NCI-H2107 treated with DMSO at 0.1 percent for 48 hours (cell line): Measurements from ENCODE around the gene FBF1.

ENCODE experiments used
- DNase-seq: peaks from one replicate; lab custom pipeline; 2025; ENCODE audit not compliant: unreplicated experiment; lab: John Stamatoyannopoulos, UW

The FBF1 gene

GRCh38 chr17:75917141-75917916 is 23.5 kb downstream of the FBF1 start:
- no peak for DNase-seq

- no peak for DNase-seq
Observed at GRCh38 chr17:75915268-75915667, 25.6 kb downstream of the FBF1 start.

GRCh38 chr17:75914643-75915267 is 26.1 kb downstream of the FBF1 start:
- no peak for DNase-seq

GRCh38 chr17:75913537-75914210 is 27.2 kb downstream of the FBF1 start:
- DNase-seq: no peak

- peak; percentile 42 for DNase-seq
Observed at GRCh38 chr17:75910699-75911098, 30.1 kb downstream of the FBF1 start.

- DNase-seq: peak; percentile 80
Observed at GRCh38 chr17:75909812-75910274, 31.0 kb downstream of the FBF1 start.

GRCh38 chr17:75909051-75909811 is 31.6 kb downstream of the FBF1 start:
- peak; percentile 96 for DNase-seq

GRCh38 chr17:75908201-75908600 is 32.6 kb downstream of the FBF1 start:
- peak; percentile 94 for DNase-seq

GRCh38 chr17:75906143-75906884 is 34.5 kb downstream of the FBF1 start:
- DNase-seq: no peak

GRCh38 chr17:75904749-75905521 is 35.9 kb downstream of the FBF1 start, which contains the start of gene MRPL38:
MRPL38 (minus strand) TSS chr17:75904884; CDS start chr17:75904875, 9 bp downstream.
- peak; percentile 90 for DNase-seq

GRCh38 chr17:75902406-75902805 is 38.4 kb downstream of the FBF1 start:
- DNase-seq: no peak

GRCh38 chr17:75901727-75902126 is 39.1 kb downstream of the FBF1 start:
- DNase-seq: no peak

- no peak for DNase-seq
Observed at GRCh38 chr17:75900691-75901533, 39.9 kb downstream of the FBF1 start.

- DNase-seq: no peak
Observed at GRCh38 chr17:75899767-75900468, 40.9 kb downstream of the FBF1 start.

GRCh38 chr17:75899353-75899752 is 41.5 kb downstream of the FBF1 start:
- no peak for DNase-seq

- DNase-seq: no peak
Observed at GRCh38 chr17:75898791-75899190, 42.1 kb downstream of the FBF1 start.

- no peak for DNase-seq
Observed at GRCh38 chr17:75898065-75898464, 42.8 kb downstream of the FBF1 start.
